Erythroblast (primary cell): Measurements from ENCODE around the gene SPEM3.

Experiments
- GATA1 ChIP-seq: IDR thresholded peaks from 2 replicates; pipeline ENCODE4 v1.6.1; 2011; ENCODE audit warnings: low read depth, mild to moderate bottlenecking, control low read depth, low read length, moderate library complexity
- POLR2A ChIP-seq: IDR thresholded peaks from 2 replicates; pipeline ENCODE4 v1.6.1; 2011; ENCODE audit warnings: mild to moderate bottlenecking, low read length

DNA sequence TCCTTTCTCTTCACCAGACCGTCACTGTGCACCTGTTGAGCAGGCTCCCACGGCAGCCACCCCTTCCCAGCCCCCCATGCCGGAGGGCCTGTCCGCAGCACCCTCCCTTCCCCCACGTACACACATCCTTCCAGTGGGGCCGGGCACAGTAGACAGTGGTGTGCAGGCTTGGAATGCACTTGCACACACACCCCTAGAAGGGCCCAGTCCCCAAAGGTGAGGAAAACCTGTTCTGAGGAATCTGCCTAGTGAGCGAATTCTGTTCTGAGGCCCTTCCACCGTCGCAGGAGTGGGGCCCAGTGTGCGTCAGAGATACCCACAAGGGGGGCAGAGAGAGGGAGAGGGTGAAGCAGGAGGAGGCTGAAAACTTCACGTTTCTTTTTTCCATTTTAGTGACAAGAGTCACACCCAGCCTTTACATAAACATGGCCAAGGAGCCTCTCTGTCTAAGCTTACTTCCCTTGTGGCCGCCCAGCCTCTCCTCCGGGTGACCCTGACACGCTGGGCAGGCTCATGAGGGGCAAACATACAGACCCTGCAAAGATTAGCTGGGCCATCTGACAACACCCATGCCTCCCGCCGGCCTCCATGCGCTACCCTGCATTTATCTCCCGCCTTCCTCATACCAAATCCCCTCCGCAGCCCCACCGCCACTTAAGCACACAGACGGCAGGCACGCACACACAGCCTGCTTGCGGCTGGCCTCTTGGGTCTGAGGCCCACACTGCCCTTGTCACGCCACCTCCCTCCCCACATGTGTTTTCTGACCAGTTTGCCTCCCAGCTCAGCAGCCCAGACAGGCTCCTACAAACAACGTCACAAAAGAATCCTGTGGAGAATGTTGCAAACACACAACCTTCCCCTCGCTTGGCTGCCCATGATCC is 49.0 kb downstream of the SPEM3 start:
- TF ChIP-seq POLR2A (no peak), GATA1 (no peak)
